Fibroblast of peridontal ligament (primary cell): ENCODE measurements around the gene KIRREL3.

ENCODE experiments used
- DNase-seq: peaks from one replicate; pipeline ENCODE4 v3.0.0-alpha.2; 2010; ENCODE audit errors: extremely low read depth

KIRREL3 gene

DNA sequence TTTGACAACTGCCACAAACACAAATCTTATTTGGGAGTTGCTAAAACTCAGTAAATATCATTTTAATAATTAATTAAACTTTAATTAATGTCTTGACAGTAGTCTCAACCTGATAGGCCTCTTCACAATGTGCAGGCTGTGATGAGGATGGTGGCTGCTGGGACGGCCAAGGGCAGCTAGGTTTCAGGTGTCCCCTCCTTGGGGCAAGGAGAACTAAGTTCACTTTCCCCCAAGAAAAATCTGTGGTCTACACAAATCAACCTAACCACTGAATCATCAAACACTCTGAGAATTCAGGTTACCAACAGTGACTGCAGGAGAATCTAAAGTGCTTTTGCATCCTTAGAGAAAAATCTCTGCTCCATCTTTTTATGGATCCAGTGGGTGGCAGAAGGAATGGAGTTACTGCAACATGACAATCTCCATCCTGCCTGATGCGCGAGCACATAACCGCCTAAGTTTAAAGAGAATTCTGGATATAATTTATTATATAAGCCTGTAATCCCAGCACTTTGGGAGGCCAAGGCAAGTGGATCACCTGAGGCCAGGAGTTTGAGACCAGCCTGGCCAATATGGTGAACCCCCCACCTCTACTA is 289.7 kb downstream of the KIRREL3 start:
- DNase-seq, result no peak

DNA sequence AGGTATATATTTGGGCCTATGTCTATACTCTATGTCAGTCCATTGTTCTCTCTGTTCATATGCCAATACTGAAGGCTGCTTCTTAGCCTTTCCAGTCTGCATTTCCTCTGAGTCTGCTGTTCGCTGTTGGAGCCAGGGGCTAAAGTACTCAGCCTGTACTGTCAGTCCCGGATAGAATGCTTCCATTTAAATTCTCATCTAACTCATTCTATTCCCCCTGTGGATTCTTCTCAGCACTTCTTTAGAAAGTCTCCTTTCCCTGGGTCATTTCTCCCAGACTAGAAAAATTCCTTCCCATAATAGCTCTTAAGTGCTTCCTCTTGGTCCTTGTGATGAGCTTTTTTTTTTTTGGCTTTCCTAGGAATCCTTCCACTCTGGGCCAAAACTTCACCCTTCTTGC is 293.1 kb downstream of the KIRREL3 start:
- DNase-seq, result no peak

DNA sequence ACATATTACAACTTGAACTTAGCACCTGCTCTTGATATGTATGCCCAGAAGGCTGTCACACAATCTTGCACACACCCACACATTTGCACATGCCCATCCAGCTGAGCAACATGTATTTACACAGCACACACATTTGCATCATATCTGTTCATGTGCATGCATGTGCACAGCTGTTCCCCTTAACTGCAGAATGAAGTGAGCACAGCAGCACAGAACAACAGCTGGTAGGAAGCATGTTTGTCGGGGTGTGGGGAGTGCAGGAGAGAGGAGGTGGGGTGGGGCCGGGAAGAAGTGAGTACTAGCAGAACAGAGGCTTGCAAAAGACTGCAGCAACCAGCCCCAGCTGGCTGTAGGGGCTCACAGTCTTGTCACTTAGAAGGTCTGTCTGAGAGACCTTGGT is 296.5 kb downstream of the KIRREL3 start:
- DNase-seq, result no peak

DNA sequence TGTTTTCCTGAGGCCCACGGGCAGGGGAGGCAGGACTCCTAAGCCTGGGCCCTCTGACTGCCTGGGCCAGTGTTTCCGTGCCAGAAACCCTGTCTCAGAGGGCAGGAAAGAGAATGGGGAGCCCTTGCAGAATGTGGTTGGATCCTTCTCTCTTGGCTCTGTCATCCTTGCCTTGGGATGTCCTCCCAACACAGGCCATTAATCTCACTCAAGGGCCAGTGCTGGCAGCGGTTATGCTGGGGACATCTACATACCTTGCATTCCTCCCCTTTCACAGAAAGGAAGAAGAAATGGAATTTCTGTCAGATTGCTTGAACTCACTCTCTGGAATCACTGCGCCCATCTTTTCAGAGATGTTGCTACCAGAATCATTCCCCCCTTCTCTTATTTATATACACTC is 296.9 kb downstream of the KIRREL3 start:
- no peak for DNase-seq

DNA sequence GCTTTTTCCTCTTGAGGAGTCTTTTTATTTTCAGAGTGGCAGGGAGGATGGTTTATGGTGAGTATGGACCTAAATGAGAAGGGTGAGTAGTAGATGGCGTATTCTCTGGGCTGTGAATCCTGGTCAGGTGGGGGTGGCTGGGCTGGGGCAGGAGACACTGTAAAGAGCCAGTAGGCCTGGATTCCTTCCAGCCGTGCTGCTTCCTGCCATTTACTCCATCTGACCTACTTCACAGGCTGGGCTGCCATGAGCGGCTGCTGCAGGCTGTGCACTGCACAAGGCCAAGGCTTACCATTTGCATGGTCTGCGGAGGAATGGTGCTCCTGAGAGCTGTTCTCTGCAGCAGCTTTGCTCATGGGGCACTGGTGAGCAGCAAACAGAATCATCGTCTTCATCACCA is 297.6 kb downstream of the KIRREL3 start:
- DNase-seq, result no peak

DNA sequence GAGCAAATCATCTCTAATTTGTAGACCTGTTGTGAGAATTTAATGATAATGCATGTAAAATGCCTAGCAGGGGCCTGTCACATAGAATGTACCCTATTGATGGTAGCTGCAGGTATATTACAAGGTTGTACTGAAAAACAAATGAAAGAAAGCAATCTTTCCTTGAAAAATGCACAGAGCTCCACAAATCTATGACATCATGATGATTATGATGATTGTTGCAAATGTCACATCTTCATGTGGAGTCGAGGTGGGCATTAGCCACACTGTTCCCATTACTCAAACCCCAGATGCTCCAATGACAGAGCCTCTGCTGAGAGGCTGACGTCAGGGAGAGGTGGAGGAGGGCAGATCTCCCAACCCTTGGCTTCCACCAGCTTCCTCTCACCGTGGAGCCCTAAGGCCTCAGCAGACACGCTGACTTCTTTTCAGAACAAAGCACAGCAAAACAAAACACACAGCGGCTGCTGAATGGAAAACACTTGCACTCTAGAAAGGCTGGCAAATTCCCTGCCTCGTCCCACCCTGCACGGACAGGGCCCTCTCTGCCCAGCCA is 298.3 kb downstream of the KIRREL3 start:
- DNase-seq, result no peak

DNA sequence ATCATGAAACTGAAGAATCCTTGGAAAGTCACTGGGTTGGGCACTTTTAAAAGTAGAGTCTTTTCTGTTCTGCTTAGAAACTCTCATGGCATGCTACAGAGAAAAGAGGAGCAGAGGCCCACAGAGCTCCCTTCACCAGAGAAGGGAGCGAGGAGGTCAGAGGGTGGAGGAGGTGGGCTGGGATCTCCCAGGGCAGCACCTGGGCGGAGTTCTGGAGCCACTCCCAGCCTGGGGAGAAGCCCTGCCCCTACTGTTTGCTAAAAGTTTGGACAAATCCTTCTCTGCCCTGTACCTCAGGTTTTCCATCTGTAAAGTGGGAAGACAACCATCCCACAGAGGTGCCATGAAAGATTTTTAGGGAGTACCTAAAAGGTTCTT is 299.1 kb downstream of the KIRREL3 start:
- peak; percentile 25 for DNase-seq

DNA sequence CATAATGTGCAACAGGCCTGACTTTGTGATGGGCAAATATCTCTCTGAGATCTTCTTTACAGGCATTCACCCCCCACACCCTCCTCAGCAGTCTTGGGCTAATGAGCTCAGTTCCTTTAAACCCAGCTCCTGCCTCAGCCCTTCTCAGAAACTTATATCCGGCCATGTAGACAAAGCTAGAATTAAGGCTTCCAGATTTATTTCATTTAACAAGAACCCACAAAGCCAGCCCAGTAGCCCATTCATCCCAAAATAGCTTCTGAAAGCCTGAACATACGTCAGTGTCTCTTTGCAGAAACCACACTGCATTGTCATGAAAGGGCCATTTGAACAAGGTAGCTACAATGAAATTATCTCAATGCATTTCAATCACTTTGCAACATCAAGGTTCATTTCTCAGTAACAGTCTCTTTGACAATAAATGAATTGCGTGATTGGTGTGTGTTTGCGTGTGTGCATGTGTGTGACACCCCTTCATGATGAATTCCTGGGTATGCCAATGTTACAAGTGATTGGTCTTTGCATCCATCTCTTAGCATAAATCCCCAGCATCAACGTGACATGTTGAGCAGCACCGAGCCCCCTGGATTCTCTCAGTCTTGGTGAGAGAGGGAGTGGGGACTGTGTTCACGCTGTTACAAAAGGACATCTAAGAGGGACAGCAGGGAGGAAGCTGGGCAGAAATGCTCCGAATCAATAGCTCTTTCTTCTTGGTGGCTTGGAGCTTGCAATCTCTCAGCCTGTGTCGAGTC is 299.6 kb downstream of the KIRREL3 start:
- DNase-seq, result no peak

DNA sequence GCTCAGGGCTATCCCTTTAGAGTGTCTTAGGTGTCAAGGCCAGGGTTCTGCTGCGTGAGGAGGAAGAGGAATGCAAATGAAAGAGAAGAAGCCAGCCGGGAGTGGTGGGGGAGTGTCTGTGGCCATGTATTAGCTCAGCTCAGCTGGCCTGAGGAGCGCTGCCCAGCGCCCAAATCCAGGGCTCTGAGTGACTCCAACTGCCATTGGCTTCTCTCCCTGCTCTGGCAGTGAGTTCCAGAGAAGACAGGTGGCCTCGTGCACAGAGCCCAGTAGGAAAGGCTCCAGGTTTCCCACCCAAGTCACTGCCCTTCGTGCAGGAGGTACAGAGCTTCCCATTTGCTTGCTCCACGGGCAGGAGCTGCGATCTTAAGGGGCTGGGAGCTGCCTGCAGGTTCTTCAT is 302.0 kb downstream of the KIRREL3 start:
- no peak for DNase-seq

DNA sequence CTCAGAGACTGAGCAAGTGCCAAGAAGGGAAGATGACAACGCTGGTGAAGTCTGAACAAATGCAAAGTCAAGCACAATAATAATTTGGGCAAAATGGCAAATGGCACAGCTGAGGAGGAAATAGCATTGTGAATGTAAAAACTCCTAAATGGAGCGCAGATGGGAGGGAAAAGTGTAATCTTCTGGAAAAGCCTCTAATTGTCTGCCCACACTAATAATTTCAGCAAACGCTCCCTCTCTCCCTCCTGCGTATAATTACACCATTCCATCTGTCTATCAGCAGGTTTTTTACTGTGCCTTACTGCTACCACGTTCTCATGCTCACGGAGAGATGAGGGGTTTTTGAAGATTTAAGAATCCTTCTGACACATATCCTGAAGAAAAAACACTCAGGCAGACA is 302.6 kb downstream of the KIRREL3 start:
- DNase-seq, result no peak

DNA sequence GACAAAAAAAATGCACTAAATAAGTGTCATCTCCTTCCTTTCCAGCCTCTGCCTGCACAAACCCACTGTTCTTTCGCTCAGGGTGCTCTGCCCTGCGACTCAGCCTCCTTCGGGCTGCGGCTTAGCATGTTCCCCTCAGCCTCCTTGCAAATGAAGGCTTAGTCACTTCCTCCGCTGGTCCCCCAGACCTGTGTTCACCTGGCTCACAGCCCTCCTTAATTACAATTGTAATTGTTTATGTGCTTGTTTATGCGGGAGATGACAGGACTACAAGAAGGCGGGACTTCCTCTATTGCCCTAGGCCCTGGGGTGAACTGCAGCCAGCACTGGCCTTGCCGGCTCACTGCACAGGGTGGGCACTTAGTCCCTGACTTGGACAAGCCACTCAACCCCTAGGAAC is 303.6 kb downstream of the KIRREL3 start:
- DNase-seq, result no peak

DNA sequence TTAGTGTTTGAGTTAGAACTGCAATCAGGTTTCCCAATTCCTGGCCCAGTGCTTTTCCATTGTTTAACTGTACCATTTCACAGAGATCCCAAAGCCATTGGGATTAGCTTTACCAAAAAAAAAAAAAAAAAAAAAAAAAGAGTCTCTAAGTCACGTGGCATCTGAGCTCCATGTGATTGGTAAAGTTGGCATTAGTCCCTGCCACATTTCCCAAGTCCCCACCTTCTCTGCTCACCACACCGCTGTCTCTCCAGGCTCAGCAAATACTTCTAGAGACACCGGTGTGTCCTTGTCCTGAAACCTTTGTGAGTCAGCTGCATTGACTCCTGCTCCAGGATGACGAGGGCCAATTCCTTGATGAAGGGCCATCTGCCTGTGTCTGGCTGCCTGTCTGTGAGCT is 305.3 kb downstream of the KIRREL3 start:
- DNase-seq, result no peak

DNA sequence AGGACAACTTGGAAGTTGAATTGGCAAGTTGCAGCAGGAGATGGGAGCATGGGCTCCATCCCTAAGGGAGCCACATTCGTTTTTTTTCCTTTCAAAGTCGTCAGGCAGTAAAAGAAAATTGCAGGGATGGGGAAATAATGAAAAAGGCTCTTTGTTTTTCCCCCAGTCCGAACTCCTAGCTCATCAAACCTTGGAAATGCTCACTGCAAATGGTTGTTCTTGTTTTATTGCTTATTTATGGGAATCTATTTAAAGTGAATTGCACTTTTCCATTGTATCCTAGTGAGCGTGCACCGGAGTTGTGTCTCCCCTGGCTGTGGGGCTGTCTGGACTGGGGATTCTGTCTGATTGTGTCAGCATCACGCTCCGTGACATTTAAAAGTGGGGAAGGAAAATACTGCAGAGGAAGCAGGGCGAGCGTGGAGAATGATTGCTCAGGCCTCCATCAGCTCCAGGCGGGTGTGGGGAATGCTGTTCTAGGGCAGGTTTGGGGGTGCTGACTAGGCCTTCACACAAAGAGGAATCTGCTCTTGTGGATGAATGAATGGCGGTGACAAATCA is 306.4 kb downstream of the KIRREL3 start:
- no peak for DNase-seq

DNA sequence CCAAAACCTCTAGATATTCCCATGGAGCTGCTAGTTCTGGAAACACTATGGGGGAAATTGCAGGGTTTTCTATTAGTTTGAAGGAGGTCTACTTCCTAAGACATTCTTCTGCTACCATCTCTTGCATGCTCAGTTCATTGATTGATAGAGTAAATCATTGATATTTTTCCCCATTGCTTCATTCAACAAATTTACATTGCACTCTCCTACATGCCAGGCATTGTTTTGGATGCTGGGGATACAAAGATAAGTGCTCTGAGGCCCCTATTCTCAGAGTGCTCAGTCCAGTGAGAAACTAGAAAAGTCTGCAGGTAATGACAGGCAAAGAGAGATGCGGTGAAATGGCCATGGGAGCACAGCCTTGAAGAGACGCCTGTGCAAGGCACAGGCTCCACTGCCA is 313.1 kb downstream of the KIRREL3 start:
- no peak for DNase-seq

DNA sequence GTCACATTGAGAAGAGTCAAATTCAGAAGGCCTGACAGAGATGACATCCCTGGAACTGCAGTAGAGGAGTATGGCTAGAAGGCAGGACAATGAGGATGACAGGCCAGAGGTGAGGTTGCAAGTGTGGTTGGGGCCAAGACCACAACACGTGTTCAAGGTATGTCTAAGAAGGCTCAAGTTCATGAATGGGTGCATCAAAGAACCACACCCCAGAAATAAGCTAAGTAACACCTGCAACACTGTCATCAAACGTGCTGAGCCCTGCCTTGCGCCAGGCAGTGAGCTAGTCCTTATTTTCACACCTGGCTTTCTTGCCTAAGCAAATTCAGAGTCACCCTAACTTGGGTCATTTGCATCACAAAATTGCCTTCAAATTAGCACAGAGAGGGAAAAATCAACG is 313.6 kb downstream of the KIRREL3 start:
- no peak for DNase-seq

DNA sequence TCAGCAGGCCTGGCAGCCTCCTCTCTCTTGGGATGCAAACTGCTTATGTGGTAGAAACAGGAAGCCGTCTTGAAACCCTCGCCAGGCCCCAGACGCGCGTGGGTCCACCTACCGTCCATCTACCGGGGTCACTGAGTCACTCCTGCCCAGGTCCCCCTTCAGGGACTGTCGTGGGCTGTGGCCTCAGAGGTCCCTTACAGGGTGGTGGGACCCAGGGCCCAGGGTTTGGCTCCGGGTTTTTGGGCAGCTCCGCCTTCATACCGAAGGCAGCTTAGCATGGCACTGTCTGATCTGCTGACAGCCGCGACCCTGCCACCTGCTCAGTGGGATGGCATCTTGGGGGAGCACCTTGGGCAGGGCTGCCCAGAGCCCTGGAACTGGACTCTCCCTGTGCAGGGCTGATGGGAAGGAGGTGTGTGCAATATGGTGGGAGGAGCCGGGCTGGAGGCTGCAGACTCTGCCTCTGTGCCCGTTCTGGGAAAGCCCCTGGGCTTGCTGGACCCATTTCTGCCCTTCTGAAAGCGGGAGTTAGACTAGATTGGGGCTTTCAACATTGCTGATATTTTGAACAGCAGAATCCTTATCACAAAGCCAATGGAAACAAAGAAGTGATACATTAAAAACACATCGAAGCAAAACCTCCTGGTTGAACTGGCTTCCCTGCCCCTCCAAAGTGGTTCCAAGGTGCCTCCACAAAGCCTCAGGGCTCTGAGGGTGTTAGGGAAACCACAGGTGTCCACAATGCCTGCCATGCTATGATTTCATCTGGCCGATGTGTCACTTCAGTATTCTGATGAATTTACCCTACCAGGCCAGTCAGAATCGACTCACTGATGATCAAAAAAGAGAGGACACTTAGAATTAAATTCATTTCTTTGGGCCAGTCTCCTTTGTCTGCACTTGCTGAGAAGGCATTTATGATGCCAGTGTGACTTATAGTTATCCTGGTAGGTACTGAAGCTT is 316.5 kb downstream of the KIRREL3 start:
- no peak for DNase-seq

DNA sequence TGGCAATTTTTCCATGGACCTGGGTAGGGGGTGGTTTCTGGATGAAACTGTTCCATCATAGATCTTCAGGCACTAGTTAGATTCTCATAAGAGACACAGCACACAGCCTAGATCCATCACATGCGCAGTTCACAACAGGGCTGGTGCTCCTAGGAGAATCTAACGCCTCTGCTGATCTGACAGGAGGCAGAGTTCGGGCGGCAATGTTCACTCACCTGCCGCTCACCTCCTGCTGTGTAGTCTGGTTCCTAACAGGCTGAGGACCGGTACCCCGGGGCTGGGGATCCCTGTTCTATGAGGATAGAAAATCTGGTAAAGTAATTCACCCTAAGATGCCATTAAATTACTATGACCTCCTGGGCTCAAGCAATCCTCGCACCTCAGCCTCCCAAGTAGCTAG is 318.0 kb downstream of the KIRREL3 start:
- DNase-seq, result no peak

DNA sequence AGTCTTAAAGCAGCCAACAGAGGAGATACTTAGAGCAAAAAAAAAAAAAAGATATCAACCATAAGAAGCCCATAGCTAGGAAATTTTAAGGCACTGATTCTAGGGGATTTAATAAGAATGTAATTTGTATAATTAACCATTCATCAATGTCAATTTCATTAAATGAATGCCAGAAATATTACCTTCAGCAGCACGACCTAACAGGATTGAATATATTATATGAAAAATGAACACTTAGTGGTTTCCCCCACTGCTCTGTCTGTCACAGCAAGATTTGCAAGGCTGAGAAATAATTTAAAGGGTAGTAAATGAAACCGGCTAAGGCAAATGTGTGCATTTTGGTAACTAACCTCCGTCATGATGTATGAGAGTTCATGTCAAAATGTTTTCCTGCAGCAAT is 319.9 kb downstream of the KIRREL3 start:
- no peak for DNase-seq

DNA sequence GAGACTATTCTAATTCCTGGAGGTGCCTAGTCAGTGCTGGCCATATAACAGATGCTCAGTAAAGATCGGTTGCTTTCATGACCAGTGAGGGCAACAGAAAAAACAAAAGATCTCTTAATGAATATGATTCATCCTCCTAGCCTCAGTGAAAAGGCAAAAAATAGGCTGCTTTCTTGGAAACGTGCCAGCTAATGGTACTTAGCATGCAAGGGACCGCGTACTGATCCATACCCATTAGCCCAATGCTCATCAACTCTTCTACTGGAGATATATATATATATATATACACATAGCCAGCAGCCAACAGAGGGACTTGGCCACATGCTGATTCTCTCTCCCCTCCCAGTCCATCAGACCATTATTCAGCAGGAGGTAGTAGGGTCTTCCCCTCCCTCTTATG is 320.4 kb downstream of the KIRREL3 start:
- DNase-seq, result no peak

DNA sequence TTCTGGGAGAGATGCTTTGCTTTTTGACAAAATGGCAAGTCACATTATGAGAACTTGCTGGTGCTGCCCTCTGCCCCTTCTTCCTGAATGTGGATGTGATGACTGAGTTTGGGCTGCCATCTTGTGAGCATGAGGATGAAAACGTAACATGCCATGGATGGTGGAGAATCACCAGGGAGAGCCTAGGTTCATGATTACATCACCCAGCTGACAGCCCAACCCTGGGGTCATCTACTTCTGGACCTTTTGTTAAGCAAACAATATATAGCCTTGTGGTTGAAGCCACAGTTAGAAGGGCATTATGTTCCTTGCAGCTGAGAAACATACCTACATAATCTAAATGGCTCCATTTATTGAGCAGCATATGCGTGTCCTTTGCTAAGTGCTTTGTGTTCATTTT is 321.5 kb downstream of the KIRREL3 start:
- no peak for DNase-seq

DNA sequence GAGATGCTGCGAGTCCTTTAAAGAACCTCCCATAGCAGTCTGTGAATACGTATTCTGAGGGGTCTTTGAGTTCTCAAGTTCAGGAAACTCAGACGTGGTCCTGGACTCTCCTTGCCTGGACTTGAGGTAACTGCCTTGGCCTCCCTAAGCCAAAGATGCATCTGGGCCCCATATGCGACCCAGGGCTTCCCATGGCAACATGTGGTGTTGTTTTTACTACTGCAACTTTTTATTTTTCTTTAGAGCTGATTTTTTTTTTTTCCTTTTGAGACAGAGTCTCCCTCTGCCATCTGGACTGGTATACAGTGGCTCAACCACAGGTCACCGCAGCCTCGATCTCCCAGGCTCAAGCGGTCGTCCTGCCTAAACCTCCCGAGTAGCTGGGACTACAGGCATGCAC is 324.0 kb downstream of the KIRREL3 start:
- no peak for DNase-seq

DNA sequence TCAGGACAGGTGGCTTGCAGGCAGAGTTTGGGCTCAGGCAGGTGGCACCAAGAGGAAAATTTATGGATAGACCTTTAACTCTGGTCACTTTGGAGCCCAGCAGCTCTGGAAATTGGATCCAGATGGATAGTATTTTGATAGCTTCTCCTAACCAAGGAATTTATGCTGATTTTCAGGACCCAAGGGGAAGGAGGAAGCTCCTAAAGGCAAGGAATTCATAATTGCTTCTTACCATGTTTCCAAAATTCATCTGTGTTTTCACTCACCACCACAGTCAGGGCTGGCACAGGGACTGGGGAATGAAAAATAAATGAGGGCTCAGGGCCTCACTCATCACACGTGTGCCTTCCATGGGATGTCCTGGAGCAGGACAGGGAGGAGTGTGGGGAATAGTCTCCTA is 327.3 kb downstream of the KIRREL3 start:
- peak; percentile 40 for DNase-seq
